ENCODE measurements around the gene HBG1. TPM values are rescaled to one million over a fixed set of nuclear protein-coding genes. Genes with fewer than 3 reads are reported as not detected.
"Not testable (repeated sequence)": the region's sequence is repeated elsewhere in the genome, so short reads cannot be mapped to it uniquely, and the experiment has no call there.

Gene HBG1
- polyA plus RNA-seq, 4 donors = 6.7 to 37.9 (median 9.1) TPM

- no peak for DNase-seq (ENCODE audit: low read depth in 4 of 4, low spot score in 3 of 4)
Observed at GRCh38 chr11:5250543-5251204, 1.0 kb upstream of the HBG1 start.

- DNase-seq (ENCODE audit: low read depth in 4 of 4, low spot score in 3 of 4) = not testable (repeated sequence)
Observed at GRCh38 chr11:5248498-5248897, 1.2 kb downstream of the HBG1 start.

- DNase-seq (ENCODE audit: low read depth in 4 of 4, low spot score in 3 of 4) = no peak
Observed at GRCh38 chr11:5247472-5248192, 2.0 kb downstream of the HBG1 start.

- DNase-seq (ENCODE audit: low read depth in 4 of 4, low spot score in 3 of 4) = no peak
Observed at GRCh38 chr11:5246772-5247471, 2.7 kb downstream of the HBG1 start.

GRCh38 chr11:5245155-5245554, 4.5 kb downstream of the HBG1 start:
- DNase-seq (ENCODE audit: low read depth in 4 of 4, low spot score in 3 of 4) = no peak

- DNase-seq (ENCODE audit: low read depth in 4 of 4, low spot score in 3 of 4) = no peak
Observed at GRCh38 chr11:5243816-5244180, 5.9 kb downstream of the HBG1 start.

- DNase-seq (ENCODE audit: low read depth in 4 of 4, low spot score in 3 of 4) = no peak
Observed at GRCh38 chr11:5242933-5243815, 6.5 kb downstream of the HBG1 start.

GRCh38 chr11:5242208-5242607, 7.4 kb downstream of the HBG1 start:
- DNase-seq (ENCODE audit: low read depth in 4 of 4, low spot score in 3 of 4) = no peak

GRCh38 chr11:5241458-5241857, 8.2 kb downstream of the HBG1 start:
- no peak for DNase-seq (ENCODE audit: low read depth in 4 of 4, low spot score in 3 of 4)

- DNase-seq (ENCODE audit: low read depth in 4 of 4, low spot score in 3 of 4) = no peak
Observed at GRCh38 chr11:5240458-5240857, 9.2 kb downstream of the HBG1 start.

- no peak for DNase-seq (ENCODE audit: low read depth in 4 of 4, low spot score in 3 of 4)
Observed at GRCh38 chr11:5240056-5240455, 9.6 kb downstream of the HBG1 start.

- no peak for DNase-seq (ENCODE audit: low read depth in 4 of 4, low spot score in 3 of 4)
Observed at GRCh38 chr11:5239046-5239445, 10.6 kb downstream of the HBG1 start.

GRCh38 chr11:5238486-5238885, 11.2 kb downstream of the HBG1 start:
- no peak for DNase-seq (ENCODE audit: low read depth in 4 of 4, low spot score in 3 of 4)

- DNase-seq (ENCODE audit: low read depth in 4 of 4, low spot score in 3 of 4) = no peak
Observed at GRCh38 chr11:5237420-5237819, 12.2 kb downstream of the HBG1 start.

GRCh38 chr11:5235364-5236095, 14.1 kb downstream of the HBG1 start:
- DNase-seq (ENCODE audit: low read depth in 4 of 4, low spot score in 3 of 4) = no peak

GRCh38 chr11:5234381-5234834, 15.2 kb downstream of the HBG1 start, which contains the start of gene HBD:
Gene HBD, minus strand, starts transcription at chr11:5234483. Its CDS starts 50 bp downstream, at chr11:5234433.
- DNase-seq (ENCODE audit: low read depth in 4 of 4, low spot score in 3 of 4) = no peak

GRCh38 chr11:5233307-5233706, 16.4 kb downstream of the HBG1 start:
- DNase-seq (ENCODE audit: low read depth in 4 of 4, low spot score in 3 of 4) = no peak

GRCh38 chr11:5232821-5233220, 16.8 kb downstream of the HBG1 start:
- DNase-seq (ENCODE audit: low read depth in 4 of 4, low spot score in 3 of 4) = no peak

GRCh38 chr11:5232176-5232575, 17.5 kb downstream of the HBG1 start:
- DNase-seq (ENCODE audit: low read depth in 4 of 4, low spot score in 3 of 4) = no peak

- no peak for DNase-seq (ENCODE audit: low read depth in 4 of 4, low spot score in 3 of 4)
Observed at GRCh38 chr11:5231111-5231510, 18.5 kb downstream of the HBG1 start.

Measured in left renal pelvis (tissue), 4 donors.